B cell (primary cell): Measurements from ENCODE around the gene USP9X.

Experiments
- CTCF ChIP-seq: fragments of 200-600 bp; IDR thresholded peaks from one replicate; pipeline ENCODE4 v1.8.0; 2022; ENCODE audit warnings: antibody characterized with exemption, mild to moderate bottlenecking
- EZH2 ChIP-seq: IDR thresholded peaks from 2 replicates; pipeline ENCODE4 v1.6.1; 2012; ENCODE audit warnings: borderline replicate concordance, low read depth, mild to moderate bottlenecking, moderate library complexity, low read length; ENCODE audit not compliant: insufficient read depth, poor library complexity, severe bottlenecking

GRCh38 chrX:41055740-41056139 is 29.5 kb upstream of the USP9X start:
- TF ChIP-seq CTCF (no peak), EZH2 (no peak)
